ENCODE results near the gene NR4A1. TPM values are rescaled to one million over a fixed set of nuclear protein-coding genes. Genes with fewer than 3 reads are reported as not detected.

The NR4A1 gene
- 1.9 and 6.2 TPM in 2 replicates for total RNA-seq

DNA sequence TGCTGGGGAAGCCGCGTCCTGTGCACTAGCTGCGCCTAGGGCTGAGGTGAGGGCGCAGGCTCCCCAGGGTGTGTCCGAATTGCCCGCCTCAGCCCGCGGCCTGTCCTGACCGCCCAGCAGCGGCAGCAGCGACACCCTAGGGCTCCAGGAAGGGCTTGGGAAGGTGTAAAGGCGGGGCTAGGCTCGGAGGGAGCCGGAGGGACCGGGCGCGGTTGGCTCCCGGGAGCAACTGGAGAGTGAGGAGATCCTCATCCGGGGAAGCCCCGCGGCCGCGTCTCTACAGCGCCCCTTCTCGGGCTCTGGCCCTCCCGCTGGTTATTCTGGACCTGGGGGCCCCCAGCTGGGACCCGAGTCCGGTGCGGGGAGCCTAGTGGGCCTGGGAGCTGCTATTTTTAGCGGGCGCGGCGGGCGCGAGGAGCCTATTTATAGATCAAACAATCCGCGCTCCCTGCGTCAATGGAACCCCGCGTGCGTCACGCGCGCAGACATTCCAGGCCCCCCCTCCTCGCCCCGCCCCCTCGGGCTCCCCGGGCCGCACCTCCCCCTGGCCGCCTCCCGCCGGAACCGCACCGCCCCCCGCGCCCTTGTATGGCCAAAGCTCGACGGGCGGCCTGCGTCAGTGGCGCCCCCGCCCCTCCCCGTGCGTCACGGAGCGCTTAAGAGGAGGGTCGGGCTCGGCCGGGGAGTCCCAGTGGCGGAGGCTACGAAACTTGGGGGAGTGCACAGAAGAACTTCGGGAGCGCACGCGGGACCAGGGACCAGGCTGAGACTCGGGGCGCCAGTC lies at the start of gene NR4A1:
TSS of gene NR4A1 (plus strand) at position 685 of the 784 bp plus-strand sequence. CDS start 2,887 bp downstream, outside the sequence.

DNA sequence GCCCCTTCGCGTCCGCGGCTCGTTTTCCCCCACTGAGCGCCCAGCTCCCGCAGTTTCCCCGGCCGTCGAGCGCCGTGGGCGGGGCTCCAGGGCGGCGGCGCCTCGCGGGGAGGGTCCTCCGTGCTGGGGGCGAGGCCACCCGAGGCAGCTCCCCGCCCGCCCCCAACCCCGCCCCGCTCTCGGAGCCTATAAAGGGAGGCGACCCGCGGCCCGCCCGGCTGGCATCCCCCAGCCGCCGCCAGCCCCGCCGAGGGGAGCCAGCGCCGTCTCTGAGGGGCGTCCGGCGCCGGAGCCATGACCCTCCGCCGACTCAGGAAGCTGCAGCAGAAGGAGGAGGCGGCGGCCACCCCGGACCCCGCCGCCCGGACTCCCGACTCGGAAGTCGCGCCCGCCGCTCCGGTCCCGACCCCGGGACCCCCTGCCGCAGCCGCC lies 44.5 kb upstream of the NR4A1 start, which contains the start of gene TAMALIN:
TSS of gene TAMALIN (plus strand) at position 221 of the 432 bp plus-strand sequence. CDS start at position 295, 74 bp downstream.

DNA sequence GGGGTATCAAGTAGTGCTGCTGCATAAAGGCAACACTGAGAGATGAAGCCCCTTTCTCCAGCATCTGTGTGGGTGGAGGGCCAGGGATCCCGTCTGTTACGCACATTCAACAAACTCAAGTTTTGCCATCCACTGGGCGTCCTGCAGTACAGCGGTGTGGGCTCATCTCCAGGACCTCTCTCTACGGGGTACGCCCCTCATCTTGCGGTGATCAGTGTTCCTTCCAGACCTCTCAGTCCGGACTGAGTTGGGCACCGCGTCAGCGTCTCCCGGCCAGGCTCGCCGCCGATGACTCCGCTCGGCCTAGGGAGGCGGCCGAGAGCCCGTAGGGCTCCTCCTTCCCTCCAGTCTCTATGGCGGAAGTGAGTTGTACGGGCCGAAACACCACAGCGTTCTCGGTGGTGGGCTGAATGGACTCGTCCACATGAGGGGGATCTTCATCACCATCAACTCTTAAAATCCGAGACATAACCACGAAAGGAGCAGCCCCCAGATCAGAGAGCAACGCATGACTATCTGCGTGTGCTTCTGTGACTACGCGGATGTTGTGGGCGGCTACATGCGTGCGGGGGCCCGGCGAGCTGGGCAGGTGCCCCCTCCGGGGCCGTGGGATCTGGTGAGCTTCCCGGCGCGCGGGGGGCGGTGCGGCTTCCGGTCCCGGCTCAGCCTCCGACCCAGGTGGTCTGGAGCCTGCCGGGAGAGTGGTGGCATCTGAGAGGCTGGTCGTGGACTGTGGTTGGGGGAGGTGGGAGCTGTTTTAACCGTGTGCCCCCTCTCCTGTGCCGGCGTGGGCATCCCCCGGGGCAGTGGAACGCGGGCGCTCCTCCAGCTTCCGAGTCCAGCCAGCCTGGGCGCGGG lies 18.3 kb downstream of the NR4A1 start, which contains the start of gene ATG101:
TSS of gene ATG101 (plus strand) at position 652 of the 858 bp plus-strand sequence. CDS start 3,673 bp downstream, outside the sequence.

DNA sequence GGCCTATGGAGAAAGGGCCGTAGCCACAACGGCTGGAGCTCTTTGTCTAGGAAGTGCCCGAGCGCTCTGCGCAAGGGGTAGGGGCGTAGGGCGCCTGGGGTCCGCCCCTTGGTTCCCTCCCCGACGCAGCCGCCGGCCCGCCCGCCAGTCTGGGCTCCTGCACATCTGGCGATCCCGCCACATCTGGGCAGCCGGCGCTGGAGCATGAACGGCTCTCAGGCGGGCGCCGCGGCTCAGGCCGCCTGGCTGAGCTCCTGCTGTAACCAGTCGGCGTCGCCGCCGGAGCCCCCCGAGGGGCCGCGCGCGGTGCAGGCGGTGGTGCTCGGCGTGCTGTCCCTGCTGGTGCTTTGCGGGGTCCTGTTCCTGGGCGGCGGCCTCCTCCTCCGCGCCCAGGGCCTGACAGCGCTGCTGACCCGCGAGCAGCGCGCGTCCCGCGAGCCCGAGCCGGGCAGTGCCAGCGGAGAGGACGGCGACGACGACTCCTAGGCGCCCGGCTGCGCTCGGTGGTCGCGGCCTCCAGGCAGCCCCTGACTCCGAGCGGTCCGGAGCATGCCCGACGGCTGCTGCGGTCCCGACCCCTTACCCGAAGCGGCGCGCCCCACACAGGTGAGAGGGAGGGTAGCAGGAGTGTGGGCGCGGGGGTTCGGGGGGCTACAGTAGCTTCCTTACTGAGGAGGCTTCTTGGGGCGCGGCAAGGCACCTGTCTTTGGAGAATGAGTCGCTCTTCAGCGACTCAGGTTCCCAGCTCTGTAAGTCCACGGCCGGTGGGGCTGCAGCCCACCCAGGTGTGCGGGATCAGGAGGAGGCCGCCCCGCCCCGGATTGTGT lies 28.5 kb downstream of the NR4A1 start, which contains the start of gene SMIM41:
TSS of gene SMIM41 (plus strand) at position 129 of the 827 bp plus-strand sequence. CDS start at position 205, 76 bp downstream.

Other genes starting within 250 kb of the NR4A1 start
- not detected in 2 replicates for gene FIGNL2, start 202.7 kb upstream of the NR4A1 start, total RNA-seq
- gene ANKRD33, start 163.3 kb upstream of the NR4A1 start, total RNA-seq: not detected in 2 replicates
- 0.35 TPM in 1 of 2 replicates, not detected in the other for gene ACVRL1, start 143.9 kb upstream of the NR4A1 start, total RNA-seq
- 7.2 and 11.6 TPM in 2 replicates for gene ACVR1B, start 99.7 kb upstream of the NR4A1 start, total RNA-seq
- gene TAMALIN, start 44.5 kb upstream of the NR4A1 start, total RNA-seq: 0.07 and 0.70 TPM in 2 replicates
- gene ATG101, start 18.5 kb downstream of the NR4A1 start, total RNA-seq: 57.4 and 59.3 TPM in 2 replicates
- gene SMIM41, start 28.3 kb downstream of the NR4A1 start, total RNA-seq: not detected in 2 replicates
- 6.5 and 7.3 TPM in 2 replicates for gene KRT80, start 140.6 kb downstream of the NR4A1 start, total RNA-seq
- gene KRT7, start 181.8 kb downstream of the NR4A1 start, total RNA-seq: 1,213 and 1,216 TPM in 2 replicates
- gene KRT86, start 223.2 kb downstream of the NR4A1 start, total RNA-seq: 0.56 TPM in 1 of 2 replicates, not detected in the other
- 35.9 and 54.8 TPM in 2 replicates for gene KRT81, start 240.1 kb downstream of the NR4A1 start, total RNA-seq

All from airway epithelial cell (primary cell).